Measurements from ENCODE around the gene SLC7A11.

Gene SLC7A11

DNA sequence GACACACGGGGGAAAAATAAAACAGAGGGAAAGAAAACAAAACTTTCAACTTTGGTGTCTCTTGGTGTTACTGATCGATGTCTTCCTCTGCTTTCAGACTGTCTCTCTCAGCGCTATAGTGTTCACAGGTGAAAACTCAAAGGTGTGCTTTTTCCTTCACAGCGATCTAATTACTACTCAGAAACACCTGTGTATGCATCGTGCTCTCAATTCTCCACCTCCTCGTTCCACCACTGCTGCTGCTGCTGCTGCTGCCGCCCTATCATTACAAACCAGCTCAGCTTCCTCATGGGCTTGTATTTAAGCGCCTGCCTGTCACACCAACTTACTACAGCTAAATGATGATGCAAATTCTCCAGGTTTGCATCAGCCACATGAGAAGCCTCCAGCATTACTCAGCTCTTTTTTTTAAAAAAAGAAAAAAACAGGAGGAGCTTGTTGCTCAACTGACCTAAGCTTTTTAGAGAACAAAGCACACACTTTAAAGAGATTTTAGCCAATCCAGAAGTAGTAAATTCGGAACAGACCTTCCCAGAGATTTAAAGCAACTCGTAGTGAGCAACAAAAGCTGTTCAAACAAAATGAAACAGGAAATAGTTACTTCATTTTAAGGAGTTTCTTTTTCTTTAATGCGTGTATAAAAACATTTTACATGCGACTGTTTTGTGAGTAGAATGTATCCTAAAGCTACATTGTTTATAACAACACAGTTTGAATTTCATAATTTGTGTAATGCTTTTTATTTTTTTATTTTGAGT lies at the start of gene SLC7A11:
TSS of gene SLC7A11 (minus strand) at position 274 of the 758 bp plus-strand sequence. CDS start 280 bp downstream, outside the sequence.
- peaks cover 21% of the 10 kb centered on the region for H3K4me1 ChIP-seq (ENCODE audit: insufficient read depth, low read length)
- H2AFZ ChIP-seq (ENCODE audit: low read depth, low read length), result peak within 1 kb of the TSS; percentile 55
- H3K27me3 ChIP-seq (ENCODE audit: insufficient read depth, low read length), result no peaks in the 10 kb centered on the region
- H3K9me3 ChIP-seq (ENCODE audit: low read length), result no peaks in the 10 kb centered on the region
- peak within 1 kb of the TSS; percentile 49 for H3K4me3 ChIP-seq (ENCODE audit: low read length)
- no peaks in the 10 kb centered on the region for H3K36me3 ChIP-seq (ENCODE audit: insufficient read depth, low read length)

DNA sequence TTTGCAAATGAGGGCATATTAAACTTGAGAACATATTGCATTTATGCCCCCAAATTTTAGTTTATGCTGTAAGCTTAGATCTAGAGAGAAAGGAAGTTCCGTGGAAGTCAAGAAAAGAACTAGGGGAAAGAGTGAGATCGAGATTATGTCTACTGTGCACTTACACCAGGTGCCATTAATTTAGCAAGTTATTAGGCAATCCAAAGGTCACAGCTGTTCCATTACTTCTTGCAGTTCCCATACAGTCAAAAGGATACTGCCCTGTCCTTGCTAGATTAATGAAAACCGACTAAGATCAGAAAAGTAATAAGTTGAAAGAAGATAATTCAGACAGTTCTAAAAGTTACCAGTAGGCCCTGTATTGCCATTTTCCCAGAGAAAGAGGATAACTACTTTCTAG lies 49.3 kb upstream of the SLC7A11 start:
- no peaks in the 10 kb centered on the region for H3K27me3 ChIP-seq (ENCODE audit: insufficient read depth, low read length)
- H2AFZ ChIP-seq (ENCODE audit: low read depth, low read length), result peak overlapping the region; percentile 10
- H3K9me3 ChIP-seq (ENCODE audit: low read length), result no peaks in the 10 kb centered on the region
- no peaks in the 10 kb centered on the region for H3K4me1 ChIP-seq (ENCODE audit: insufficient read depth, low read length)
- H3K36me3 ChIP-seq (ENCODE audit: insufficient read depth, low read length), result no peaks in the 10 kb centered on the region
- no peak overlapping the region for H3K4me3 ChIP-seq (ENCODE audit: low read length)

DNA sequence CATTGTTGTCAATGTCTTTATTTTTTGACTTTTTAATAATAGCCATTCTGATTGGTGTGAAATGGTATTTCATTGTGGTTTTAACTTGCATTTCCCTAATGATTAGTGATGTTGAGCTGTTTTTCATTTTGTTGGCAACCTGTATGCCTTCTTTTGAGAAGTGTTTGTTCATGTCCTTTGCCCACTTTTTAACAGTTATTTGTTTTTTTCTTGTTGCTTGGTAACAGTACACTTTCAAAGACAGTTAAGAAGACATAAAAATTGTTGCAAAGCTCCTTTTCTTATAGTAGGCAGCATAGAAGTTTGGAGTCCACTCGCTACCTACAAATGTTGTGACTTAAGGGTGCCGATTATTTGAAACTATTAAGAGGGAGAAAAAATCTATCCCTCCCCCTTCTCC lies 48.7 kb upstream of the SLC7A11 start:
- no peak overlapping the region for H2AFZ ChIP-seq (ENCODE audit: low read depth, low read length)
- H3K36me3 ChIP-seq (ENCODE audit: insufficient read depth, low read length), result no peaks in the 10 kb centered on the region
- no peaks in the 10 kb centered on the region for H3K4me1 ChIP-seq (ENCODE audit: insufficient read depth, low read length)

DNA sequence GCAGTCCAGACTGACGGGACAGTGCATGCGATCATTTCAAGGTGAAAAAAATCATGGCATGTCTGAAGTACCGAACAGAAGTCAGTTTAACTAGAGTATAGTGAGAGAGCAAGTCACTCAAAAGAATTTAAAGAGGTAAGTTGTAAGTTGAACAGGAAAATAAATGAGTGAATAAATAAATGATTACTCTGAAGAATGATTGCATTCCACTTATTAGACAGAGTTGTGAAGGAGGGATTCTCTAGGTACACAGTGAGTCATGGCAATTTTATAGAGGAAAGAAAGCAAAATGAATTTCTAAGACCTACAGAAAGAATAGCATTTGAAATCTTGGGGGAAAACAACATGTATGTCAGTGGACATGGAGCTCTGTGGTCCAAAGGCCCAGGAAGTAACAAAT lies 37.1 kb upstream of the SLC7A11 start:
- H3K36me3 ChIP-seq (ENCODE audit: insufficient read depth, low read length), result no peaks in the 10 kb centered on the region
- peaks cover 41% of the 10 kb centered on the region for H3K4me1 ChIP-seq (ENCODE audit: insufficient read depth, low read length)
- H3K27me3 ChIP-seq (ENCODE audit: insufficient read depth, low read length), result no peaks in the 10 kb centered on the region
- H3K4me3 ChIP-seq (ENCODE audit: low read length), result no peak overlapping the region
- no peaks in the 10 kb centered on the region for H3K9me3 ChIP-seq (ENCODE audit: low read length)
- H2AFZ ChIP-seq (ENCODE audit: low read depth, low read length), result no peak overlapping the region

More for the DNA sequence above, 48.7 kb upstream of the SLC7A11 start:
- Histone ChIP-seq H3K4me3 (ENCODE audit: low read length) (no peak overlapping the region), H3K9me3 (ENCODE audit: low read length) (no peaks in the 10 kb centered on the region), H3K27me3 (ENCODE audit: insufficient read depth, low read length) (no peaks in the 10 kb centered on the region)

DNA sequence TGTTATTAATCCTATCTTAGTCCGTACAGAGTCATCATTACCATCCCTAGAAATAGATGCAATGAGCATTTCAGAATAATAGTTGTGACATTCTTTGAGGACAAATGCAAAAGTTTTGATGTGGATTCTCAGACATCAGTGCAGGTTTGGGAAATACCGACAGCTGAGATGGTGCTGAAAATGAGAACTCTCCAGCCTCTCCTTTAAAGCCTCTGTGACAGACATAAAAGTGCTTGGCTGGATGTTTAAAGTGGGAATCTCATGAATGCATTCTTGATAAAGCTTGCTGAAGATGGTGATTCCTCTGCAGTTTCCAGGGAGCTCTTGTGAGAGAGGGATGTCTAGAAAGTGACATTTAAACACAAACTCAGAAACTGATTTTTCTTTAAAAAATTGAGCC lies 35.0 kb upstream of the SLC7A11 start:
- Histone ChIP-seq H3K36me3 (ENCODE audit: insufficient read depth, low read length) (no peaks in the 10 kb centered on the region), H3K4me1 (ENCODE audit: insufficient read depth, low read length) (peaks cover 51% of the 10 kb centered on the region)

DNA sequence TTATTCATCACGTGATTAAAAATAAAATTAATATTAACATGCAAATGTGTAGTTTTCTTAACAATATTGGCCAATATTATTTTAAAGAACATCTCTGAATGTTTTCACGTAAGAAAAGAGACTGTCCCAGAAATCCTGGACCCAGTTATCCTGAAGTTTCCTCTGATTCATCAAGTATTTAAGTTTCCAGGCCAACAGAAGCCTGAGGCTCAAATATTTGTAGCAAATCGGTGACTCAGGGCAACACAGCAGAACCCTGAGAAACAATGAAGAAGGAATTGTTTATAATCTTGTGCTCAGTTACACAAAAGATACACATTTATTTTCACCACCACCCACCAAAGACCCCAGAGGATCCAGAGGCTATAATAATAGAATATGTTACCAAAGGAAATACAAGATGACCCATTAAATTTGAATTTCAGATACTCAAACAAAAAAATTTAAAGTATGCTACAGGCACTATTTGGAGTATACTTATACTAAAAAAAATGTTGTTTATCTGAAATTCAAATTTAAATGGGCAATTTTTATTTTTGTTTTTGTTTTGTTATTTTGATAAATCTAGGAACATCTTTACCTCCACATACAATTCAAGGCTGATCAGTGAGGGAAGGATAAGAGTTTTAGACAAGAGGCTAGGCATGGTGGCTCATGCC lies 33.9 kb upstream of the SLC7A11 start:
- no peaks in the 10 kb centered on the region for H3K36me3 ChIP-seq (ENCODE audit: insufficient read depth, low read length)
- no peak overlapping the region for H2AFZ ChIP-seq (ENCODE audit: low read depth, low read length)
- no peaks in the 10 kb centered on the region for H3K27me3 ChIP-seq (ENCODE audit: insufficient read depth, low read length)
- H3K9me3 ChIP-seq (ENCODE audit: low read length), result no peaks in the 10 kb centered on the region
- H3K4me1 ChIP-seq (ENCODE audit: insufficient read depth, low read length), result peaks cover 51% of the 10 kb centered on the region
- H3K4me3 ChIP-seq (ENCODE audit: low read length), result no peak overlapping the region

More for the DNA sequence above, 35.0 kb upstream of the SLC7A11 start:
- peak overlapping the region; percentile 34 for H2AFZ ChIP-seq (ENCODE audit: low read depth, low read length)
- H3K27me3 ChIP-seq (ENCODE audit: insufficient read depth, low read length), result no peaks in the 10 kb centered on the region
- H3K9me3 ChIP-seq (ENCODE audit: low read length), result no peaks in the 10 kb centered on the region
- H3K4me3 ChIP-seq (ENCODE audit: low read length), result no peak overlapping the region

DNA sequence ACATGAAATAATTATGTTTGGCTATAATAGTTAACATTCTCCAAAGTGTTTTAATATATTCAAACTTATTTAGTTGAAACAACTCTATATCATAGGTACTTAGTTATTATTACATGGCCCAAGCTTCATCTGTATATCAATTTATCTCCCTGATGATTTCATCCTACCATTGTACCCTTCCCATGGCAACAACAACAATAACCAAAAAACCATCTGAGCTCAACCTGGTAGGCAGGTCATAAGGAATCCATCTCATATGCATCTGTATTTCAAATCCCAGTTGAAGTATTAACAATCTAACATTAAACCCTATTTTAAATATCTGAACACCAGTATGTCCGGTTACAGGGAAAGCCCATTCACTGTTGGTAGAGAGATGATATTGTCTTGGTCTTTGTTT lies 33.1 kb upstream of the SLC7A11 start:
- Histone ChIP-seq H3K4me3 (ENCODE audit: low read length) (no peak overlapping the region), H3K4me1 (ENCODE audit: insufficient read depth, low read length) (peaks cover 51% of the 10 kb centered on the region), H3K9me3 (ENCODE audit: low read length) (no peaks in the 10 kb centered on the region), H3K36me3 (ENCODE audit: insufficient read depth, low read length) (no peaks in the 10 kb centered on the region), H2AFZ (ENCODE audit: low read depth, low read length) (no peak overlapping the region), H3K27me3 (ENCODE audit: insufficient read depth, low read length) (no peaks in the 10 kb centered on the region)

DNA sequence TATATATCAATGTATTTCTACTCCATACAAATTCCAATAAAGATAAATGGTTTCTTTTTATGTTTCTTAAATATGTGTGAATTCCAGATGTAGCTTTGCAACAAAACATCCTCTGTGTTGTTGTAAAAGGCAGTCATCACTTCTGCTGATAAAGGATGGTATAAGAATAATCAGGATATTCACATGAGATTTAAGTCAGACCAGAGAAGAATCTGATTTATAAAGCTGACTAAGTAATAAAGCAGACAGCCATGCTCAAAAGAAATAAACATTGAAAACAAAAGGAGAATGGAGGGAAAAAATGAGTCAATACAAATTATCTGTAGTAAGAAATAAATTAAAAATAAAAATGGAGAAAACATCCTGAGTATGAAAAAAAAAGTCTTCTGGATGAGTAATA lies 27.0 kb upstream of the SLC7A11 start:
- Histone ChIP-seq H3K36me3 (ENCODE audit: insufficient read depth, low read length) (no peaks in the 10 kb centered on the region), H3K9me3 (ENCODE audit: low read length) (no peaks in the 10 kb centered on the region), H3K4me1 (ENCODE audit: insufficient read depth, low read length) (peaks cover 10% of the 10 kb centered on the region), H3K27me3 (ENCODE audit: insufficient read depth, low read length) (no peaks in the 10 kb centered on the region), H3K4me3 (ENCODE audit: low read length) (no peak overlapping the region), H2AFZ (ENCODE audit: low read depth, low read length) (no peak overlapping the region)

DNA sequence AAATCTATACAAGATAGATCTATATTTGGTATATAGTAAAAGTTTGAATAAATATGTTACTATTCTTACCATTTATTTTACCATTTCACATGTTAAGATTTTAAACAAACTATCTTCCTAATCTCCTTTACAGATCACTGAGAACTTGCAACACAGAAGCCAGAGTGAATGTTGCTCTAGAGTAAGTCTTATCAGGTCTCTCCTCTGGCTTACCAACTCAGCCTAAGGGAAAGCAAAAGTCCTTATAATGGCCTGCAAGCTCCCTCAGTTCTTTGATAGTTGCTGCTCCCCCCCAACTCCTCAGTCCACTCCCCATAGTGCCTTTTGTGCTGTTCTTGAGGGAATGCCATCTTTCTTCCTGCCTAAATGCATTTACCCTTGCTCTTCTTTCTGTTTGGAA lies 25.7 kb upstream of the SLC7A11 start:
- H2AFZ ChIP-seq (ENCODE audit: low read depth, low read length), result no peak overlapping the region
- H3K36me3 ChIP-seq (ENCODE audit: insufficient read depth, low read length), result no peaks in the 10 kb centered on the region
- H3K27me3 ChIP-seq (ENCODE audit: insufficient read depth, low read length), result no peaks in the 10 kb centered on the region
- H3K4me1 ChIP-seq (ENCODE audit: insufficient read depth, low read length), result no peaks in the 10 kb centered on the region
- no peaks in the 10 kb centered on the region for H3K9me3 ChIP-seq (ENCODE audit: low read length)
- H3K4me3 ChIP-seq (ENCODE audit: low read length), result no peak overlapping the region

DNA sequence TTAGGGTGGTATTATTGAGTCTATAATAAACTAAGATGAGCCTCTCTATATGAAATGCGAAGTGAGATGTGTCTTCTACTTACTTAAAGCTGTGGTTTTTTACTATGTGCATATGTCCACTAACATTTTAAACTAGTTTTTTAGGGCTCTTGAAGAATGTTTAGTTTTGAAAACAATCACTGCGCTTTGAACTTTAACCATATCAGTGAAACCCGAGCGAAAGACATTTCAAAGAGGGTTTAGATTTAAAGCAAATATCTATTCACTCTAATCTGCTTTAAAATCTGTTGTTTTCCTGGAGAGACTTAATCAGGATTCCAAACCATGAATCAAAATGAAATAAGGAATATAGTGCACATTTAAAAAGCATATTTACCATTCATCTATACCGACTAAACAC lies 24.8 kb upstream of the SLC7A11 start:
- Histone ChIP-seq H3K4me1 (ENCODE audit: insufficient read depth, low read length) (no peaks in the 10 kb centered on the region), H3K4me3 (ENCODE audit: low read length) (no peak overlapping the region), H3K36me3 (ENCODE audit: insufficient read depth, low read length) (no peaks in the 10 kb centered on the region), H3K9me3 (ENCODE audit: low read length) (no peaks in the 10 kb centered on the region), H3K27me3 (ENCODE audit: insufficient read depth, low read length) (no peaks in the 10 kb centered on the region), H2AFZ (ENCODE audit: low read depth, low read length) (no peak overlapping the region)

DNA sequence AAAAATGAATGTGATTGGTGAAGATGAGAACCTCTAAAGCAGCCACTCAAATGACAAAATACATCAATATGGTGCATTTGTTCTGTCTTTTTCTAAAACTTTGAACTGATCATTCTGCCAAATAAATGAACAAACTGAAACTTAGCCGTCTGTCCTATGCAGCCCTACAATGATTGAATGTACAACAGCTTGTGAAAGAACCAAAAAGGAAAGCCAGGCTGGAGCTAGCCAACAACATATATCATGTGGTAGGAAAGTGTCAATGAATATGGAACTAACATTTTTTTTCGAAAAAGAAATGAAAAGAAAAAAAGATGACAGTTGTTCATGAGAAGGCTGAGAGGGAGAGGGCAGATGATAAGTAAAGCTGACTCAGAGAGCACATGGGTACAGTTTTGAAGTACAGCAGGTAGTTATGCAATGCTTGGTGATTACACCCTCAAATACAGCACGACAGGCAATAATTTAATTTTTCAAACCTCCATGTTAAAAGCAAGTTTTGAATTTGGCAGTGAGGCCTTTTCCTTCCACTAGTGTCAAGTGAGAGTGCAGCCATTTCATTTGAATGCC lies 21.2 kb upstream of the SLC7A11 start:
- no peaks in the 10 kb centered on the region for H3K36me3 ChIP-seq (ENCODE audit: insufficient read depth, low read length)
- H3K27me3 ChIP-seq (ENCODE audit: insufficient read depth, low read length), result no peaks in the 10 kb centered on the region

DNA sequence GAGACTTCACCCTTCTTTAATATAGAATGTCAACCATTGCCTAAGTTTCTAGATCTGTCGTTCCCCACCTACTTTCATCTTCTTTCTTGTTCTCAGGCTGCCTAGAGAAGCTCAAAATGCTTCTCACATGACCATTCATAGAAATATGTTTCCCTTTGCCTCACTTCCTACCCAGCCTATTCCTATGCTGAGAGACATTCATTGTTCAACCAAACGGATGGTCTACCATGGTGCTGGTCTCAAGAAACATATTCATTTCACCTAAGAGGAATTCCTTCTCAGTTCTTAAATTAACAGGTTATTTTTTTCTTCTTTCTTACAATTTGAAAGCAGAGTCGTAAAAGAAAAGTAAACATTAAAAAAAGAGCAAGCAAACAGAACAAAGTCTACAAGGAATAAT lies 20.3 kb upstream of the SLC7A11 start:
- no peak overlapping the region for H2AFZ ChIP-seq (ENCODE audit: low read depth, low read length)
- no peak overlapping the region for H3K4me3 ChIP-seq (ENCODE audit: low read length)
- H3K4me1 ChIP-seq (ENCODE audit: insufficient read depth, low read length), result no peaks in the 10 kb centered on the region
- no peaks in the 10 kb centered on the region for H3K9me3 ChIP-seq (ENCODE audit: low read length)
- H3K36me3 ChIP-seq (ENCODE audit: insufficient read depth, low read length), result no peaks in the 10 kb centered on the region
- no peaks in the 10 kb centered on the region for H3K27me3 ChIP-seq (ENCODE audit: insufficient read depth, low read length)

More for the DNA sequence above, 21.2 kb upstream of the SLC7A11 start:
- Histone ChIP-seq H3K4me3 (ENCODE audit: low read length) (no peak overlapping the region), H3K9me3 (ENCODE audit: low read length) (no peaks in the 10 kb centered on the region), H3K4me1 (ENCODE audit: insufficient read depth, low read length) (no peaks in the 10 kb centered on the region), H2AFZ (ENCODE audit: low read depth, low read length) (no peak overlapping the region)

DNA sequence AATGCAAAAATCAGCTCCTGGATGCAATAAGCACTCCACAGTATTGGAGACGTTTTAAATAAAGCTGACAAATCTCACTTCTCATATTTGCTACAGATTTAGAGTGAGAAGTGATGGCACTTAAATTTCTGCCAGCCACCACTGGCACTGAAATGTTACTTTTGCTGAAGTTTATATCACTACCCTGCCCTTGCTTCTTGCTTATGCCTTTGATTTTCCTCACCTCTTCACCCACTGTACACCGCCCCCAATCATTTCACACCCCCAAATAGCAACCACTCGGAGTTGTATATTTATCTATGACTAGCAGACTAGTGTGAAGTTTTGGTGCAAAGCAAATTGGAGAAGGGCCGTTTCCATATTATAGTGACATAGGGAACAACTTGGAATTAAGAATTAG lies 19.9 kb upstream of the SLC7A11 start:
- no peak overlapping the region for H2AFZ ChIP-seq (ENCODE audit: low read depth, low read length)
- H3K27me3 ChIP-seq (ENCODE audit: insufficient read depth, low read length), result no peaks in the 10 kb centered on the region
- H3K4me3 ChIP-seq (ENCODE audit: low read length), result no peak overlapping the region
- H3K36me3 ChIP-seq (ENCODE audit: insufficient read depth, low read length), result no peaks in the 10 kb centered on the region
- no peaks in the 10 kb centered on the region for H3K4me1 ChIP-seq (ENCODE audit: insufficient read depth, low read length)
- H3K9me3 ChIP-seq (ENCODE audit: low read length), result no peaks in the 10 kb centered on the region

Measured in neuron (in vitro differentiated cells).